ENCODE data around the gene AMBP. TPM values are rescaled to one million over a fixed set of nuclear protein-coding genes. Genes with fewer than 3 reads are reported as not detected.

Gene AMBP
- polyA plus RNA-seq, 2 of the 4 experiments (the other 2 are of a cell fraction): 6.1 to 9.4 TPM

DNA sequence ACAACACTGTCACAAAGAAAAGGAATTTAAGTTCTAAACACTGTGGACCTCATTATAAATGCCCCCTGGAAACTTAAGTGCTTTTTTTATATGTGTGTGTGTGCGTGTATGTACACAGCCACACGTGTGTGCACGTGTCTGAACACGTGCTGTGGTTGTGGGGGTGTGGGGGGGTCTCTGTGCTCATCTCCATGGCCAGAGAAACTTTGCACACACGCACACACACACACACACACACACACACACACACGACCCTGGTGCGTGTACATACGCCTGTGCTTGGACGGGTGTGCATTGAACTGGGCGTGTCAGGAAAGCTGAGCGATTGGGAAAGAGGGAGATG lies 27.9 kb downstream of the AMBP start:
- ATAC-seq: no peak
- H3K27ac ChIP-seq: no peak overlapping the region
- no peak for TF ChIP-seq RCOR1 (IDR thresholded peaks at IDR 0.05; ENCODE audit: low read depth, low read length)
- no peak for TF ChIP-seq CBX8 (IDR thresholded peaks at IDR 0.05)
- no peak for TF ChIP-seq CHD2 (IDR thresholded peaks at IDR 0.05; ENCODE audit: low read length, partially characterized antibody)
- TF ChIP-seq KDM1A (IDR thresholded peaks at IDR 0.05; ENCODE audit: low read depth): no peak
- TF ChIP-seq CBX2 (IDR thresholded peaks at IDR 0.05; ENCODE audit: borderline replicate concordance, low read depth): no peak
- TF ChIP-seq, protein P1, sequence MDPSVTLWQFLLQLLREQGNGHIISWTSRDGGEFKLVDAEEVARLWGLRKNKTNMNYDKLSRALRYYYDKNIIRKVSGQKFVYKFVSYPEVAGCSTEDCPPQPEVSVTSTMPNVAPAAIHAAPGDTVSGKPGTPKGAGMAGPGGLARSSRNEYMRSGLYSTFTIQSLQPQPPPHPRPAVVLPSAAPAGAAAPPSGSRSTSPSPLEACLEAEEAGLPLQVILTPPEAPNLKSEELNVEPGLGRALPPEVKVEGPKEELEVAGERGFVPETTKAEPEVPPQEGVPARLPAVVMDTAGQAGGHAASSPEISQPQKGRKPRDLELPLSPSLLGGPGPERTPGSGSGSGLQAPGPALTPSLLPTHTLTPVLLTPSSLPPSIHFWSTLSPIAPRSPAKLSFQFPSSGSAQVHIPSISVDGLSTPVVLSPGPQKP (IDR thresholded peaks at IDR 0.05; ENCODE audit: low read depth, low read length): no peak
- TF ChIP-seq ZFP36 (IDR thresholded peaks at IDR 0.05; ENCODE audit: borderline replicate concordance, partially characterized antibody): no peak
- no peak for TF ChIP-seq RAD21 (conservative IDR thresholded peaks at IDR 0.05 in 1 of 2, IDR thresholded peaks at IDR 0.05 in 1 of 2)
- TF ChIP-seq HDAC2 (IDR thresholded peaks at IDR 0.05): no peak
- no peak for TF ChIP-seq EP300 (IDR thresholded peaks at IDR 0.05)
- no peak for TF ChIP-seq JUNB (IDR thresholded peaks at IDR 0.05)
- TF ChIP-seq ZNF302 (CRISPR knock-in tag; IDR thresholded peaks at IDR 0.05): no peak
- no peak for TF ChIP-seq GATA3 (IDR thresholded peaks at IDR 0.05; ENCODE audit: borderline replicate concordance)
- TF ChIP-seq SREBF2 (IDR thresholded peaks at IDR 0.05): no peak
- TF ChIP-seq, protein P2, sequence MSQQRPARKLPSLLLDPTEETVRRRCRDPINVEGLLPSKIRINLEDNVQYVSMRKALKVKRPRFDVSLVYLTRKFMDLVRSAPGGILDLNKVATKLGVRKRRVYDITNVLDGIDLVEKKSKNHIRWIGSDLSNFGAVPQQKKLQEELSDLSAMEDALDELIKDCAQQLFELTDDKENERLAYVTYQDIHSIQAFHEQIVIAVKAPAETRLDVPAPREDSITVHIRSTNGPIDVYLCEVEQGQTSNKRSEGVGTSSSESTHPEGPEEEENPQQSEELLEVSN (IDR thresholded peaks at IDR 0.05; ENCODE audit: borderline replicate concordance, low read depth): no peak
- TF ChIP-seq, protein P3, sequence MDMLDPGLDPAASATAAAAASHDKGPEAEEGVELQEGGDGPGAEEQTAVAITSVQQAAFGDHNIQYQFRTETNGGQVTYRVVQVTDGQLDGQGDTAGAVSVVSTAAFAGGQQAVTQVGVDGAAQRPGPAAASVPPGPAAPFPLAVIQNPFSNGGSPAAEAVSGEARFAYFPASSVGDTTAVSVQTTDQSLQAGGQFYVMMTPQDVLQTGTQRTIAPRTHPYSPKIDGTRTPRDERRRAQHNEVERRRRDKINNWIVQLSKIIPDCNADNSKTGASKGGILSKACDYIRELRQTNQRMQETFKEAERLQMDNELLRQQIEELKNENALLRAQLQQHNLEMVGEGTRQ (IDR thresholded peaks at IDR 0.05): no peak
- no peaks in the 10 kb centered on the region for H3K4me1 ChIP-seq
- H3K4me3 ChIP-seq: no peak overlapping the region
- FAIRE-seq: no peak
- no peak for DNase-seq (ENCODE audit: low read depth in 1 of 2, low spot score in 1 of 2)
- 87% methylated on average over 11 of the region's 11 CpGs for WGBS (ENCODE audit: missing lambda C conversion rate)
- POLR2A ChIA-PET: no interaction called here
- CTCF ChIA-PET: interaction anchor here (0.9 to 1.8 kb wide), 2 partner anchors 33 to 368 kb away, joined by 3 to 7 read pairs; no protein-coding TSS in a partner anchor
- no peak overlapping the region for H3K4me2 ChIP-seq
- no peaks in the 10 kb centered on the region for H3K9me3 ChIP-seq

DNA sequence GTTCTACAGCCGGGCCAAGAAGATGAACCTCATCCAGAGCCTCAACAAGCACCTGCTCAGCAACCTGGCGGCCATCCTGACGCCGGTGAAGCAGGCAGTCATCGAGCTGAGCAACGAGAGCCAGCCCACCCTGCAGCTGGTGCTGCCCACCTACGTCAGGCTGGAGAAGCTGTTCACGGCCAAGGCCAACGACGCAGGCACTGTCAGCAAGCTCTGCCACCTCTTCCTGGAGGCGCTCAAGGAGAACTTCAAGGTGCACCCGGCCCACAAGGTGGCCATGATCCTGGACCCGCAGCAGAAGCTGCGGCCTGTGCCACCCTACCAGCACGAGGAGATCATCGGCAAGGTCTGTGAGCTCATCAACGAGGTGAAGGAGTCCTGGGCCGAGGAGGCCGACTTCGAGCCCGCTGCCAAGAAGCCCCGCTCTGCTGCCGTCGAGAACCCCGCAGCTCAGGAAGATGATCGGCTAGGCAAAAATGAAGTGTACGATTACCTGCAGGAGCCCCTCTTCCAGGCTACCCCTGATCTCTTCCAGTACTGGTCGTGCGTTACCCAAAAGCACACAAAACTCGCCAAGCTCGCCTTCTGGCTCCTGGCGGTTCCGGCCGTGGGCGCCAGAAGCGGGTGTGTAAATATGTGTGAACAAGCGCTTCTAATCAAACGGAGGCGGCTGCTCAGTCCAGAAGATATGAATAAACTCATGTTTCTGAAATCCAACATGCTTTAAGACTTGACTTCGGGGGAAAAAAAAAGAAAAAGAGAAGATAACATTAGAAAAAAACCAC lies 28.5 kb downstream of the AMBP start:
- ATAC-seq: no peak
- ChIA-PET CTCF (interaction anchor here (1.8 kb wide), 1 partner anchor 33 kb away, joined by 7 read pairs; no protein-coding TSS in a partner anchor), POLR2A (no interaction called here)
- H3K4me3 ChIP-seq: no peak overlapping the region
- no peaks in the 10 kb centered on the region for H3K4me1 ChIP-seq
- H3K9me3 ChIP-seq: no peaks in the 10 kb centered on the region
- 93% methylated on average over 36 of the region's 40 CpGs for WGBS (ENCODE audit: missing lambda C conversion rate)
- no peak overlapping the region for H3K4me2 ChIP-seq
- FAIRE-seq: no peak
- no peak for DNase-seq (ENCODE audit: low read depth in 1 of 2, low spot score in 1 of 2)
- H3K27ac ChIP-seq: no peak overlapping the region
- TF ChIP-seq CBX8 (IDR thresholded peaks at IDR 0.05) (no peak), KDM1A (IDR thresholded peaks at IDR 0.05; ENCODE audit: low read depth) (no peak), RARB (CRISPR knock-in tag; IDR thresholded peaks at IDR 0.05) (no peak), TP53 (CRISPR knock-in tag; IDR thresholded peaks at IDR 0.05) (no peak), NFE2L2 (conservative IDR thresholded peaks at IDR 0.05; ENCODE audit: low read length) (no peak), FOXS1 (CRISPR knock-in tag; IDR thresholded peaks at IDR 0.05) (no peak), MAFK (IDR thresholded peaks at IDR 0.05; ENCODE audit: partially characterized antibody) (no peak), JUN (IDR thresholded peaks at IDR 0.05) (no peak), ZFP36 (IDR thresholded peaks at IDR 0.05; ENCODE audit: borderline replicate concordance, partially characterized antibody) (no peak), ESRRA (IDR thresholded peaks at IDR 0.05; ENCODE audit: borderline replicate concordance, low read length) (no peak)
- TF ChIP-seq, protein P3 (IDR thresholded peaks at IDR 0.05): no peak
- TF ChIP-seq, protein P4, sequence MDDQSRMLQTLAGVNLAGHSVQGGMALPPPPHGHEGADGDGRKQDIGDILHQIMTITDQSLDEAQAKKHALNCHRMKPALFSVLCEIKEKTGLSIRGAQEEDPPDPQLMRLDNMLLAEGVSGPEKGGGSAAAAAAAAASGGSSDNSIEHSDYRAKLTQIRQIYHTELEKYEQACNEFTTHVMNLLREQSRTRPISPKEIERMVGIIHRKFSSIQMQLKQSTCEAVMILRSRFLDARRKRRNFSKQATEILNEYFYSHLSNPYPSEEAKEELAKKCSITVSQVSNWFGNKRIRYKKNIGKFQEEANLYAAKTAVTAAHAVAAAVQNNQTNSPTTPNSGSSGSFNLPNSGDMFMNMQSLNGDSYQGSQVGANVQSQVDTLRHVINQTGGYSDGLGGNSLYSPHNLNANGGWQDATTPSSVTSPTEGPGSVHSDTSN (IDR thresholded peaks at IDR 0.05): no peak
- TF ChIP-seq, protein P1 (IDR thresholded peaks at IDR 0.05; ENCODE audit: low read depth, low read length): no peak
- TF ChIP-seq, protein P2 (IDR thresholded peaks at IDR 0.05; ENCODE audit: borderline replicate concordance, low read depth): no peak
- TF ChIP-seq, protein P5, sequence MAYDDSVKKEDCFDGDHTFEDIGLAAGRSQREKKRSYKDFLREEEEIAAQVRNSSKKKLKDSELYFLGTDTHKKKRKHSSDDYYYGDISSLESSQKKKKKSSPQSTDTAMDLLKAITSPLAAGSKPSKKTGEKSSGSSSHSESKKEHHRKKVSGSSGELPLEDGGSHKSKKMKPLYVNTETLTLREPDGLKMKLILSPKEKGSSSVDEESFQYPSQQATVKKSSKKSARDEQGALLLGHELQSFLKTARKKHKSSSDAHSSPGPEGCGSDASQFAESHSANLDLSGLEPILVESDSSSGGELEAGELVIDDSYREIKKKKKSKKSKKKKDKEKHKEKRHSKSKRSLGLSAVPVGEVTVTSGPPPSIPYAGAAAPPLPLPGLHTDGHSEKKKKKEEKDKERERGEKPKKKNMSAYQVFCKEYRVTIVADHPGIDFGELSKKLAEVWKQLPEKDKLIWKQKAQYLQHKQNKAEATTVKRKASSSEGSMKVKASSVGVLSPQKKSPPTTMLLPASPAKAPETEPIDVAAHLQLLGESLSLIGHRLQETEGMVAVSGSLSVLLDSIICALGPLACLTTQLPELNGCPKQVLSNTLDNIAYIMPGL (CRISPR knock-in tag; IDR thresholded peaks at IDR 0.05; ENCODE audit: borderline replicate concordance): no peak

Measured in A549 (cell line).